Measurements from ENCODE around the gene SLC11A2. TPM values are rescaled to one million over a fixed set of nuclear protein-coding genes. Genes with fewer than 3 reads are reported as not detected.
"Not testable (repeated sequence)": the region's sequence is repeated elsewhere in the genome, so short reads cannot be mapped to it uniquely, and the experiment has no call there.

The SLC11A2 gene
- total and polyA plus RNA-seq, 2 experiments from 2014 or later: 18.7 to 22.8 TPM

- Histone ChIP-seq H3K9me2 (ENCODE audit: insufficient read depth) (no peaks in the 10 kb centered on the region), H3K27ac (no peak overlapping the region), H2AFZ (no peak overlapping the region), H3K36me3 (ENCODE audit: low read depth) (no peaks in the 10 kb centered on the region), H4K20me1 (ENCODE audit: insufficient read depth) (no peaks in the 10 kb centered on the region), H3K4me3 (no peak overlapping the region), H3K4me1 (ENCODE audit: insufficient read depth) (no peaks in the 10 kb centered on the region), H3F3A (ENCODE audit: insufficient read depth) (no peaks in the 10 kb centered on the region), H3K79me2 (ENCODE audit: insufficient read depth) (no peaks in the 10 kb centered on the region), H3K27me3 (replicated peaks; ENCODE audit: insufficient read depth) (no peaks in the 10 kb centered on the region), H3K9me3 (ENCODE audit: low read depth) (no peaks in the 10 kb centered on the region), H3K9ac (no peak overlapping the region), H3K4me2 (ENCODE audit: unreplicated experiment) (no peak overlapping the region)
- TF ChIP-seq EZH2 (IDR thresholded peaks at IDR 0.05; ENCODE audit: insufficient read depth, poor library complexity, severe bottlenecking) (no peak), EZH2phosphoT487 (IDR thresholded peaks at IDR 0.05; ENCODE audit: insufficient read depth, low read depth) (no peak)
- 93 to 96% methylated on average over 1 of the region's 1 CpG for WGBS, 2 experiments (ENCODE audit: low coverage in 1 of 2, low lambda C conversion rate in 2 of 2, missing lambda C conversion rate in 2 of 2)
- no peak for DNase-seq
- in situ Hi-C loops (cut with MboI): no loop called here
These were observed 61.8 kb downstream of the SLC11A2 start for GRCh38 chr12:50964432-50964831.

GRCh38 chr12:50961708-50962107, 64.5 kb downstream of the SLC11A2 start:
- Histone ChIP-seq H3F3A (ENCODE audit: insufficient read depth) (no peaks in the 10 kb centered on the region), H3K79me2 (ENCODE audit: insufficient read depth) (no peaks in the 10 kb centered on the region), H4K20me1 (ENCODE audit: insufficient read depth) (no peaks in the 10 kb centered on the region), H3K4me1 (ENCODE audit: insufficient read depth) (no peaks in the 10 kb centered on the region), H3K4me2 (ENCODE audit: unreplicated experiment) (no peak overlapping the region), H3K4me3 (no peak overlapping the region), H3K9me2 (ENCODE audit: insufficient read depth) (no peaks in the 10 kb centered on the region), H3K27me3 (replicated peaks; ENCODE audit: insufficient read depth) (no peaks in the 10 kb centered on the region), H2AFZ (no peak overlapping the region), H3K27ac (no peak overlapping the region), H3K9me3 (ENCODE audit: low read depth) (no peaks in the 10 kb centered on the region), H3K36me3 (ENCODE audit: low read depth) (no peaks in the 10 kb centered on the region), H3K9ac (no peak overlapping the region)
- WGBS, 2 experiments (ENCODE audit: low coverage in 1 of 2, low lambda C conversion rate in 2 of 2, missing lambda C conversion rate in 2 of 2): 94 to 99% methylated on average over 4 of the region's 4 CpGs
- no peak for DNase-seq
- TF ChIP-seq EZH2 (IDR thresholded peaks at IDR 0.05; ENCODE audit: insufficient read depth, poor library complexity, severe bottlenecking): no peak
- TF ChIP-seq EZH2phosphoT487 (IDR thresholded peaks at IDR 0.05; ENCODE audit: insufficient read depth, low read depth): no peak
- in situ Hi-C loops (cut with MboI): no loop called here

- Histone ChIP-seq H3K27ac (no peak overlapping the region), H2AFZ (no peak overlapping the region), H3K4me1 (ENCODE audit: insufficient read depth) (no peaks in the 10 kb centered on the region), H3F3A (ENCODE audit: insufficient read depth) (no peaks in the 10 kb centered on the region), H3K79me2 (ENCODE audit: insufficient read depth) (no peaks in the 10 kb centered on the region), H3K9me3 (ENCODE audit: low read depth) (no peaks in the 10 kb centered on the region), H3K27me3 (replicated peaks; ENCODE audit: insufficient read depth) (no peaks in the 10 kb centered on the region), H3K4me3 (no peak overlapping the region), H4K20me1 (ENCODE audit: insufficient read depth) (no peaks in the 10 kb centered on the region), H3K4me2 (ENCODE audit: unreplicated experiment) (no peak overlapping the region), H3K36me3 (ENCODE audit: low read depth) (no peaks in the 10 kb centered on the region), H3K9ac (no peak overlapping the region), H3K9me2 (ENCODE audit: insufficient read depth) (no peaks in the 10 kb centered on the region)
- in situ Hi-C loops (cut with MboI): no loop called here
- DNase-seq: peak; percentile 8
- TF ChIP-seq EZH2 (IDR thresholded peaks at IDR 0.05; ENCODE audit: insufficient read depth, poor library complexity, severe bottlenecking): no peak
These were observed 66.1 kb downstream of the SLC11A2 start for GRCh38 chr12:50960130-50960529.

GRCh38 chr12:50955697-50956096, 70.5 kb downstream of the SLC11A2 start:
- in situ Hi-C loops (cut with MboI): no loop called here

GRCh38 chr12:50955288-50955687, 70.9 kb downstream of the SLC11A2 start:
- Histone ChIP-seq H3K4me1 (ENCODE audit: insufficient read depth) (no peaks in the 10 kb centered on the region), H3K27ac (no peak overlapping the region), H3K36me3 (ENCODE audit: low read depth) (no peaks in the 10 kb centered on the region), H3K79me2 (ENCODE audit: insufficient read depth) (no peaks in the 10 kb centered on the region), H3K27me3 (replicated peaks; ENCODE audit: insufficient read depth) (no peaks in the 10 kb centered on the region), H2AFZ (no peak overlapping the region), H3K4me3 (no peak overlapping the region), H3F3A (ENCODE audit: insufficient read depth) (no peaks in the 10 kb centered on the region), H3K9me2 (ENCODE audit: insufficient read depth) (no peaks in the 10 kb centered on the region), H3K4me2 (ENCODE audit: unreplicated experiment) (no peak overlapping the region), H4K20me1 (ENCODE audit: insufficient read depth) (no peaks in the 10 kb centered on the region), H3K9me3 (ENCODE audit: low read depth) (no peaks in the 10 kb centered on the region), H3K9ac (no peak overlapping the region)
- DNase-seq: no peak
- WGBS, 2 experiments (ENCODE audit: low coverage in 1 of 2, low lambda C conversion rate in 2 of 2, missing lambda C conversion rate in 2 of 2): 98 to 100% methylated on average over 1 of the region's 1 CpG
- TF ChIP-seq EZH2phosphoT487 (IDR thresholded peaks at IDR 0.05; ENCODE audit: insufficient read depth, low read depth) (no peak), EZH2 (IDR thresholded peaks at IDR 0.05; ENCODE audit: insufficient read depth, poor library complexity, severe bottlenecking) (no peak)
- in situ Hi-C loops (cut with MboI): no loop called here

More at GRCh38 chr12:50955697-50956096, 70.5 kb downstream of the SLC11A2 start:
- Histone ChIP-seq H3K36me3 (ENCODE audit: low read depth) (no peaks in the 10 kb centered on the region), H3K9me3 (ENCODE audit: low read depth) (no peaks in the 10 kb centered on the region), H3K79me2 (ENCODE audit: insufficient read depth) (no peaks in the 10 kb centered on the region), H3K27ac (no peak overlapping the region), H3K4me2 (ENCODE audit: unreplicated experiment) (no peak overlapping the region), H3K9ac (no peak overlapping the region), H3F3A (ENCODE audit: insufficient read depth) (no peaks in the 10 kb centered on the region), H3K4me1 (ENCODE audit: insufficient read depth) (no peaks in the 10 kb centered on the region), H3K27me3 (replicated peaks; ENCODE audit: insufficient read depth) (no peaks in the 10 kb centered on the region), H3K9me2 (ENCODE audit: insufficient read depth) (no peaks in the 10 kb centered on the region), H3K4me3 (no peak overlapping the region), H2AFZ (no peak overlapping the region), H4K20me1 (ENCODE audit: insufficient read depth) (no peaks in the 10 kb centered on the region)
- DNase-seq: no peak
- TF ChIP-seq EZH2phosphoT487 (IDR thresholded peaks at IDR 0.05; ENCODE audit: insufficient read depth, low read depth) (no peak), EZH2 (IDR thresholded peaks at IDR 0.05; ENCODE audit: insufficient read depth, poor library complexity, severe bottlenecking) (no peak)
- 74 to 78% methylated on average over 2 of the region's 2 CpGs for WGBS, 2 experiments (ENCODE audit: low coverage in 1 of 2, low lambda C conversion rate in 2 of 2, missing lambda C conversion rate in 2 of 2)

GRCh38 chr12:50954789-50955188, 71.4 kb downstream of the SLC11A2 start:
- WGBS, 2 experiments (ENCODE audit: low coverage in 1 of 2, low lambda C conversion rate in 2 of 2, missing lambda C conversion rate in 2 of 2): 93 to 100% methylated on average over 2 of the region's 2 CpGs
- H2AFZ ChIP-seq; H3K36me3 ChIP-seq (ENCODE audit: low read depth); H3K9me2 ChIP-seq (ENCODE audit: insufficient read depth); H3K4me1 ChIP-seq (ENCODE audit: insufficient read depth); H3K27me3 ChIP-seq (replicated peaks; ENCODE audit: insufficient read depth); H3K27ac ChIP-seq; H3F3A ChIP-seq (ENCODE audit: insufficient read depth); in situ Hi-C loops (cut with MboI); H3K4me2 ChIP-seq (ENCODE audit: unreplicated experiment); H3K9me3 ChIP-seq (ENCODE audit: low read depth); DNase-seq; H3K79me2 ChIP-seq (ENCODE audit: insufficient read depth); H3K4me3 ChIP-seq; H3K9ac ChIP-seq; H4K20me1 ChIP-seq (ENCODE audit: insufficient read depth): not testable (repeated sequence)
